Right lung (tissue), 10 donors: Measurements from ENCODE around the gene PLA2G2A. TPM values are rescaled to one million over a fixed set of nuclear protein-coding genes. Genes with fewer than 3 reads are reported as not detected.
"Not testable (repeated sequence)": the region's sequence is repeated elsewhere in the genome, so short reads cannot be mapped to it uniquely, and the experiment has no call there.

Experiments used
- DNase-seq, 2 donors: peaks; one replicate each; pipeline ENCODE4 v3.0.0-alpha.2; 2013
- long read RNA-seq, 8 donors: transcript quantifications; one replicate each; lab custom pipeline, GENCODE V29; 2026
- polyA plus RNA-seq, 5 donors: library from polyadenylated mRNA; unstranded; fragments of 120-200 nt; gene quantifications; one replicate each; pipeline versions ENCODE4 v1.2.1 to v1.2.3, GENCODE V29; 2013; ENCODE audit warnings: inconsistent platforms in 1 of 5, low replicate concordance in 1 of 5; ENCODE audit not compliant: insufficient read length in 5 of 5, insufficient read depth in 1 of 5

The PLA2G2A gene
- polyA plus RNA-seq: 1 to 10 TPM in 2 of 5 donors, under 1 TPM in 3; 0.60 to 3.8 (median 0.93) TPM
- long read RNA-seq, donor 1, partial matches to known transcripts: 0 of 3 reads
- long read RNA-seq, donor 1, other reads (novel, unspliced or antisense): 0 of 3 reads
- long read RNA-seq, donor 2, partial matches to known transcripts: 0 of 1 reads
- long read RNA-seq, donor 2, other reads (novel, unspliced or antisense): 0 of 1 reads
- long read RNA-seq, donor 3: 0 reads
- long read RNA-seq, donor 4: 0 reads
- long read RNA-seq, donor 5: 0 reads
- long read RNA-seq, donor 6, partial matches to known transcripts: 0 of 2 reads
- long read RNA-seq, donor 6, other reads (novel, unspliced or antisense): 0 of 2 reads
- long read RNA-seq, donor 7: 0 reads
- long read RNA-seq, donor 8: 0 reads

- DNase-seq: no peak
Observed at GRCh38 chr1:19979494-19979977, at the start of gene PLA2G2A. Gene PLA2G2A (minus strand): TSS chr1:19979618. CDS start chr1:19978773, 845 bp downstream.

- DNase-seq: no peak
Observed at GRCh38 chr1:20028726-20029125, 49.3 kb upstream of the PLA2G2A start.

GRCh38 chr1:20028125-20028524 is 48.7 kb upstream of the PLA2G2A start:
- DNase-seq: no peak

GRCh38 chr1:20017741-20018140 is 38.3 kb upstream of the PLA2G2A start:
- DNase-seq: no peak

- DNase-seq: no peak
Observed at GRCh38 chr1:20014153-20014552, 34.7 kb upstream of the PLA2G2A start.

- DNase-seq: no peak
Observed at GRCh38 chr1:20010016-20010415, 30.6 kb upstream of the PLA2G2A start.

GRCh38 chr1:20009212-20009611 is 29.8 kb upstream of the PLA2G2A start:
- DNase-seq: no peak

- peak in 1 of 2 donors; percentile 2 for DNase-seq
Observed at GRCh38 chr1:20008391-20008841, 29.0 kb upstream of the PLA2G2A start.

GRCh38 chr1:19998823-19999222 is 19.4 kb upstream of the PLA2G2A start:
- not testable (repeated sequence) for DNase-seq

GRCh38 chr1:19990689-19991088 is 11.3 kb upstream of the PLA2G2A start:
- DNase-seq: no peak

- not testable (repeated sequence) for DNase-seq
Observed at GRCh38 chr1:19990182-19990582, 10.8 kb upstream of the PLA2G2A start.

GRCh38 chr1:19988267-19989006 is 9.0 kb upstream of the PLA2G2A start:
- DNase-seq: no peak

- no peak for DNase-seq
Observed at GRCh38 chr1:19987719-19988118, 8.3 kb upstream of the PLA2G2A start.

- not testable (repeated sequence) for DNase-seq
Observed at GRCh38 chr1:19984409-19985016, 5.1 kb upstream of the PLA2G2A start.

- DNase-seq: no peak
Observed at GRCh38 chr1:19981507-19982312, 2.3 kb upstream of the PLA2G2A start.

GRCh38 chr1:19981170-19981506 is 1.7 kb upstream of the PLA2G2A start:
- no peak for DNase-seq

GRCh38 chr1:19980314-19980713 is 896 bp upstream of the PLA2G2A start:
- DNase-seq: no peak

GRCh38 chr1:19978143-19978542 is 1.3 kb downstream of the PLA2G2A start:
- no peak for DNase-seq

GRCh38 chr1:19976317-19977003 is 3.0 kb downstream of the PLA2G2A start:
- DNase-seq: no peak

- DNase-seq: no peak
Observed at GRCh38 chr1:19975423-19976193, 3.8 kb downstream of the PLA2G2A start.
